HepG2 (cell line): ENCODE measurements around the gene FAM89B. TPM values are rescaled to one million over a fixed set of nuclear protein-coding genes. Genes with fewer than 3 reads are reported as not detected.

Source experiments
- ATAC-seq: fragments of 200-7000 bp; cut with Tn5 transposase; 3 replicates; pipeline ENCODE4 v1.9.1; 2020; ENCODE audit warnings: mild to moderate bottlenecking, moderate library complexity
- BruUV-seq: library from RNA; stranded (reverse); fragments of 400-500 nt; replicated peaks from 2 replicates; lab custom pipeline; 2021; lab: Mats Ljungman, UMichigan
- CTCF ChIA-PET: fragments of 300-600 bp; formaldehyde crosslinking; extraction: SDS; loops from one replicate; lab custom pipeline; 2021; ENCODE audit warnings: low total read pairs, inconsistent platforms, low intra/inter-chr PET ratio; lab: Yijun Ruan, JAX
- POLR2A ChIA-PET: fragments of 350-600 bp; sonication (Branson Sonifier 250); formaldehyde crosslinking; loops from one replicate; lab custom pipeline; 2020; ENCODE audit warnings: antibody characterized with exemption, inconsistent platforms; lab: Yijun Ruan, JAX
- DNase-seq: peaks from one replicate; pipeline ENCODE4 v3.0.0-alpha.2; 2015; ENCODE audit warnings: low spot score
- FAIRE-seq: peaks from 3 replicates; lab custom pipeline; 2011; peaks lifted over from hg19 to GRCh38; lab: Jason Lieb, UNC
- H2AFZ ChIP-seq: one replicate; pipeline ENCODE4 v1.6.1; 2011; ENCODE audit warnings: low read length, inconsistent platforms
- H3K27ac ChIP-seq: fragments of 300-600 bp; 3 replicates; pipeline ENCODE4 v1.8.0; 2011; ENCODE audit warnings: mixed run types, mild to moderate bottlenecking, mixed read lengths, low read length, inconsistent platforms; ENCODE audit not compliant: insufficient read depth; ENCODE audit errors: extremely low read length
- H3K27me3 ChIP-seq, 2 experiments: fragments of 200-600 bp in 1 of 2; 2 replicates in 1 of 2; 3 replicates in 1 of 2; pipeline versions ENCODE4 v1.6.0 to v1.8.0; 2011; ENCODE audit warnings: low read length in 2 of 2, mild to moderate bottlenecking in 2 of 2, moderate library complexity in 2 of 2, inconsistent platforms in 1 of 2; ENCODE audit not compliant: insufficient read depth in 2 of 2, control insufficient read depth in 1 of 2
- H3K36me3 ChIP-seq, 2 experiments: fragments of 200-600 bp in 1 of 2; replicated peaks in 1 of 2; 2 replicates in 1 of 2; 3 replicates in 1 of 2; pipeline versions ENCODE4 v1.5.1 to v1.8.0; 2011; ENCODE audit warnings: low read length in 2 of 2, inconsistent platforms in 1 of 2; ENCODE audit not compliant: insufficient read depth in 2 of 2, control insufficient read depth in 1 of 2
- H3K4me1 ChIP-seq: 2 replicates; pipeline ENCODE4 v1.5.1; 2012; ENCODE audit warnings: low read length, inconsistent platforms; ENCODE audit not compliant: insufficient read depth
- H3K4me2 ChIP-seq: 2 replicates; pipeline ENCODE4 v1.6.0; 2011; ENCODE audit warnings: low read depth, low read length, inconsistent platforms
- H3K4me3 ChIP-seq, 3 experiments: fragments of 200-600 bp in 1 of 3; sonication (generic), shearing (Covaris generic) in 1 of 3; replicated peaks in 1 of 3; 2 replicates each; pipeline ENCODE4 v1.5.1; 2011 to 2016; ENCODE audit warnings: low read length in 3 of 3, inconsistent platforms in 2 of 3, low read depth in 2 of 3, mild to moderate bottlenecking in 2 of 3, control low read depth in 1 of 3, mixed read lengths in 1 of 3; ENCODE audit not compliant: insufficient read depth in 1 of 3
- H3K79me2 ChIP-seq: one replicate; pipeline ENCODE4 v1.6.1; 2011; ENCODE audit warnings: low read length, inconsistent platforms; ENCODE audit not compliant: insufficient read depth
- H3K9ac ChIP-seq: 2 replicates; pipeline ENCODE4 v1.6.0; 2011; ENCODE audit warnings: mild to moderate bottlenecking, low read depth, low read length, inconsistent platforms; ENCODE audit not compliant: insufficient read depth
- H3K9me3 ChIP-seq: 2 replicates; pipeline ENCODE4 v1.5.1; 2012; ENCODE audit warnings: mild to moderate bottlenecking, low read length
- H4K20me1 ChIP-seq: 2 replicates; pipeline ENCODE4 v1.6.0; 2011; ENCODE audit warnings: inconsistent platforms, mild to moderate bottlenecking, low read length, moderate library complexity; ENCODE audit not compliant: insufficient read depth
- AGO2 ChIP-seq: fragments of 200-400 bp; formaldehyde crosslinking; optimal IDR thresholded peaks from 2 replicates; pipeline ENCODE3; 2017; ENCODE audit warnings: mild to moderate bottlenecking, low read depth, low read length, moderate library complexity
- HBP1 ChIP-seq: IDR thresholded peaks from 2 replicates; pipeline ENCODE4 v1.6.1; 2016; ENCODE audit warnings: low read depth, control low read depth
- HNRNPL ChIP-seq: fragments of 200-400 bp; formaldehyde crosslinking; IDR thresholded peaks from 2 replicates; pipeline ENCODE4 v1.6.1; 2017; ENCODE audit warnings: mild to moderate bottlenecking, low read depth, low read length
- POLR2A ChIP-seq, 2 experiments: IDR thresholded peaks; 2 replicates each; pipeline ENCODE4 v1.6.1; 2011; ENCODE audit warnings: low read depth in 2 of 2, low read length in 2 of 2, mild to moderate bottlenecking in 1 of 2, moderate library complexity in 1 of 2; ENCODE audit not compliant: insufficient read depth in 1 of 2
- RBFOX2 ChIP-seq: fragments of 200-400 bp; formaldehyde crosslinking; IDR thresholded peaks from 2 replicates; pipeline ENCODE4 v1.6.1; 2017; ENCODE audit warnings: low read depth, mild to moderate bottlenecking, low read length
- WGBS: methylation state at CpG from one replicate; pipeline ENCODE4 v1.1.6; 2017; ENCODE audit warnings: low lambda C conversion rate; 5-methylcytosine and 5-hydroxymethylcytosine counted together
- in situ Hi-C: cut with HindIII; loops from 2 replicates; pipeline ENCODE4 v1.10.0; 2017; ENCODE audit warnings: low pct_unique_long_range_greater_than_20kb; ENCODE audit not compliant: extremely low pct_ligation_motif_present
- intact Hi-C: fragments of 100-400 bp; cut with micrococcal nuclease; formaldehyde crosslinking; loops from one replicate; pipeline ENCODE4 v1.10.0; 2022; ENCODE audit not compliant: unreplicated experiment
- polyA plus RNA-seq, 8 experiments: library from polyadenylated mRNA; depleted of rRNA in 3 of 8; stranded (reverse) in 7 of 8; unstranded in 1 of 8; fragments of >200 nt; fragmentation: Illumina TruSeq in 4 of 8; extraction: Trizol in 4 of 8; gene quantifications; 2 replicates each; pipeline versions ENCODE4 v1.2.1 to v1.2.3, GENCODE V29; 2011 to 2016; ENCODE audit warnings: low read depth in 4 of 8, missing spikeins in 1 of 8, mixed read lengths in 1 of 8; ENCODE audit not compliant: insufficient read depth in 1 of 8
- total RNA-seq, 5 experiments: library from RNA; depleted of rRNA; stranded (reverse); fragments of >200 nt; fragmentation: Illumina TruSeq; extraction: Trizol; gene quantifications; 2 replicates each; pipeline ENCODE4 v1.2.3, GENCODE V29; 2016; ENCODE audit warnings: low read depth in 1 of 5

Gene FAM89B
- total and polyA plus RNA-seq, 2 of the 13 experiments (the other 11 are each of a cell fraction or from before 2014, with no cell fraction given) = 5.7 to 8.0 TPM

- POLR2A ChIA-PET = interaction anchor here (1.1 to 1.7 kb wide), 3 partner anchors 9 to 13 kb away, joined by 4 to 7 read pairs (median 5); partner anchors contain the start of gene SCYL1
- intact Hi-C loops (no loop called here), in situ Hi-C loops (no loop called here)
- TF ChIP-seq RBFOX2 = peak; percentile 71
- TF ChIP-seq HNRNPL = no peak
- TF ChIP-seq POLR2A (IDR thresholded peaks at IDR 0.05; ENCODE audit: insufficient read depth in 1 of 2, low read depth in 2 of 2, low read length in 2 of 2) = peak in 1 of 2 experiments; percentile 28; a peak in 2 of 4 replicates
- TF ChIP-seq AGO2 = peak; percentile 65
- H3K79me2 ChIP-seq = no peaks in the 10 kb centered on the region
- FAIRE-seq = no peak
- H3K4me1 ChIP-seq = no peaks in the 10 kb centered on the region
- WGBS = 96% methylated on average over 40 of the region's 43 CpGs
- CTCF ChIA-PET = no interaction called here
- H3K9me3 ChIP-seq = no peaks in the 10 kb centered on the region
- no peak overlapping the region for H3K4me3 ChIP-seq
- no peak overlapping the region for H2AFZ ChIP-seq
- no peak for DNase-seq
- BruUV-seq = no TSS peak
- no peaks in the 10 kb centered on the region for H3K27me3 ChIP-seq
- no peak overlapping the region for H3K9ac ChIP-seq
- H3K27ac ChIP-seq = no peak overlapping the region
- peaks cover 16 to 33% of the 10 kb centered on the region in 2 experiments; a peak in 4 of 5 replicates for H3K36me3 ChIP-seq
- no peaks in the 10 kb centered on the region for H4K20me1 ChIP-seq
- no peak for ATAC-seq
- H3K4me2 ChIP-seq = no peak overlapping the region
Measured at GRCh38 chr11:65538232-65538914, 34.0 kb upstream of the FAM89B start.

GRCh38 chr11:65538915-65539743, 33.2 kb upstream of the FAM89B start:
- ATAC-seq (no peak), DNase-seq (no peak), FAIRE-seq (no peak)
- ChIA-PET CTCF (no interaction called here), POLR2A (interaction anchor here (0.9 kb wide), 1 partner anchor 28 kb away, joined by 4 read pairs; no protein-coding TSS in a partner anchor)
- TF ChIP-seq RBFOX2 (peak; percentile 51), HBP1 (CRISPR knock-in tag) (no peak), AGO2 (peak; percentile 10)
- H3K36me3 ChIP-seq = peaks cover 14 to 32% of the 10 kb centered on the region in 2 experiments; a peak in 4 of 5 replicates
- H3K9ac ChIP-seq = no peak overlapping the region
- H3K27me3 ChIP-seq = no peaks in the 10 kb centered on the region
- WGBS = 99% methylated on average over 70 of the region's 92 CpGs
- no peak overlapping the region for H2AFZ ChIP-seq
- BruUV-seq = no TSS peak
- H3K27ac ChIP-seq = no peak overlapping the region
- H3K9me3 ChIP-seq = no peaks in the 10 kb centered on the region
- no peak overlapping the region for H3K4me3 ChIP-seq
- H3K4me1 ChIP-seq = no peaks in the 10 kb centered on the region
- H3K4me2 ChIP-seq = no peak overlapping the region
- in situ Hi-C loops = no loop called here
- H4K20me1 ChIP-seq = no peaks in the 10 kb centered on the region
- H3K79me2 ChIP-seq = no peaks in the 10 kb centered on the region
- intact Hi-C loops = no loop called here
